ENCODE measurements around the gene PCBP3. TPM values are rescaled to one million over a fixed set of nuclear protein-coding genes. Genes with fewer than 3 reads are reported as not detected.

PCBP3 gene
- total RNA-seq, 6 experiments from 2014 or later, result 0.37 to 1.5 (median 0.69) TPM

- no peaks in the 10 kb centered on the region for H3K4me1 ChIP-seq
- H3K27ac ChIP-seq, result no peak overlapping the region
- no peak overlapping the region for H3K4me3 ChIP-seq
- no peak for DNase-seq
- H3K9me3 ChIP-seq, result no peaks in the 10 kb centered on the region
- intact Hi-C loops (cut with DNase I), result no loop called here
- no peaks in the 10 kb centered on the region for H3K36me3 ChIP-seq
- ATAC-seq, result no peak
- no peaks in the 10 kb centered on the region for H3K27me3 ChIP-seq
- TF ChIP-seq POLR2A (IDR thresholded peaks at IDR 0.05), result no peak
- no peak for TF ChIP-seq CTCF (IDR thresholded peaks at IDR 0.05)
- WGBS (ENCODE audit: insufficient coverage, low coverage, low lambda C conversion rate, missing lambda C conversion rate), result 53% methylated on average over 7 of the region's 14 CpGs
Observed at GRCh38 chr21:45740491-45741357, 97.2 kb downstream of the PCBP3 start.

GRCh38 chr21:45741691-45742090 is 98.2 kb downstream of the PCBP3 start:
- no peak for DNase-seq
- Histone ChIP-seq H3K36me3 (no peaks in the 10 kb centered on the region), H3K9me3 (no peaks in the 10 kb centered on the region), H3K4me1 (no peaks in the 10 kb centered on the region), H3K27me3 (no peaks in the 10 kb centered on the region), H3K4me3 (no peak overlapping the region), H3K27ac (no peak overlapping the region)
- intact Hi-C loops (cut with DNase I), result no loop called here
- TF ChIP-seq POLR2A (IDR thresholded peaks at IDR 0.05), result no peak
- no peak for TF ChIP-seq CTCF (IDR thresholded peaks at IDR 0.05)
- ATAC-seq, result no peak
- WGBS (ENCODE audit: insufficient coverage, low coverage, low lambda C conversion rate, missing lambda C conversion rate), result 46% methylated on average over 4 of the region's 6 CpGs

- 66% methylated on average over 7 of the region's 7 CpGs for WGBS (ENCODE audit: insufficient coverage, low coverage, low lambda C conversion rate, missing lambda C conversion rate)
- TF ChIP-seq CTCF (IDR thresholded peaks at IDR 0.05) (no peak), POLR2A (IDR thresholded peaks at IDR 0.05) (no peak)
- DNase-seq, result no peak
Observed at GRCh38 chr21:45742247-45742646, 98.7 kb downstream of the PCBP3 start.

GRCh38 chr21:45745256-45745655 is 101.7 kb downstream of the PCBP3 start:
- Histone ChIP-seq H3K4me1 (no peaks in the 10 kb centered on the region), H3K27ac (no peak overlapping the region), H3K27me3 (no peaks in the 10 kb centered on the region), H3K36me3 (no peaks in the 10 kb centered on the region), H3K9me3 (no peaks in the 10 kb centered on the region), H3K4me3 (no peak overlapping the region)
- TF ChIP-seq POLR2A (IDR thresholded peaks at IDR 0.05), result no peak
- no peak for TF ChIP-seq CTCF (IDR thresholded peaks at IDR 0.05)
- DNase-seq, result no peak
- 68% methylated on average over 3 of the region's 7 CpGs for WGBS (ENCODE audit: insufficient coverage, low coverage, low lambda C conversion rate, missing lambda C conversion rate)
- intact Hi-C loops (cut with DNase I), result no loop called here
- no peak for ATAC-seq

More at GRCh38 chr21:45742247-45742646, 98.7 kb downstream of the PCBP3 start:
- Histone ChIP-seq H3K4me3 (no peak overlapping the region), H3K4me1 (no peaks in the 10 kb centered on the region), H3K27me3 (no peaks in the 10 kb centered on the region), H3K36me3 (no peaks in the 10 kb centered on the region), H3K9me3 (no peaks in the 10 kb centered on the region), H3K27ac (no peak overlapping the region)
- intact Hi-C loops (cut with DNase I), result no loop called here
- no peak for ATAC-seq

Measured in right lobe of liver (tissue), 6 donors.